Measurements from ENCODE around the gene DKK1.
"Not testable (repeated sequence)": the region's sequence is repeated elsewhere in the genome, so short reads cannot be mapped to it uniquely, and the experiment has no call there.

The DKK1 gene

GRCh38 chr10:52365547-52366432 lies 51.7 kb downstream of the DKK1 start:
- no CpG with 5 or more reads among the region's 21 CpGs for WGBS (ENCODE audit: insufficient coverage, insufficient read length)
- not testable (repeated sequence) for H3K27ac ChIP-seq (ENCODE audit: low read length); H3K9me3 ChIP-seq (ENCODE audit: control insufficient read depth, insufficient read depth, low read length); H3K4me3 ChIP-seq (ENCODE audit: low read length); DNase-seq (ENCODE audit: low read depth, low spot score); H3K27me3 ChIP-seq (ENCODE audit: control insufficient read depth, insufficient read depth, low read length); H3K4me1 ChIP-seq (ENCODE audit: control insufficient read depth, insufficient read depth, low read length); H3K36me3 ChIP-seq (ENCODE audit: control insufficient read depth, insufficient read depth, low read length)
